H9 (cell line): ENCODE measurements around the gene RBPJL. TPM values are rescaled to one million over a fixed set of nuclear protein-coding genes. Genes with fewer than 3 reads are reported as not detected.

Experiments used
- DNase-seq: peaks from one replicate; pipeline ENCODE4 v3.0.0-alpha.2; 2017
- H2AFZ ChIP-seq: one replicate; pipeline ENCODE4 v1.6.1; 2013; ENCODE audit warnings: mild to moderate bottlenecking, low read length, control low read depth, moderate library complexity
- H2AK5ac ChIP-seq: 2 replicates; pipeline ENCODE4 v1.6.1; 2013; ENCODE audit warnings: low read length, control low read depth, mixed read lengths; ENCODE audit not compliant: insufficient read length
- H2BK120ac ChIP-seq: one replicate; pipeline ENCODE4 v1.6.1; 2013; ENCODE audit warnings: low read depth, mild to moderate bottlenecking, low read length, control low read depth, inconsistent platforms; ENCODE audit not compliant: poor library complexity, severe bottlenecking
- H2BK12ac ChIP-seq: 2 replicates; pipeline ENCODE4 v1.6.1; 2013; ENCODE audit warnings: low read length, control low read depth, mixed read lengths, low read depth; ENCODE audit not compliant: insufficient read length
- H2BK15ac ChIP-seq: 2 replicates; pipeline ENCODE4 v1.6.1; 2013; ENCODE audit warnings: low read depth, low read length, control low read depth
- H2BK20ac ChIP-seq: one replicate; pipeline ENCODE4 v1.6.1; 2013; ENCODE audit warnings: low read depth, mild to moderate bottlenecking, low read length, control low read depth, inconsistent platforms; ENCODE audit not compliant: poor library complexity, severe bottlenecking
- H2BK5ac ChIP-seq: 2 replicates; pipeline ENCODE4 v1.6.1; 2013; ENCODE audit warnings: low read length, control low read depth, mixed read lengths; ENCODE audit not compliant: insufficient read length
- H3K14ac ChIP-seq: 2 replicates; pipeline ENCODE4 v1.6.1; 2013; ENCODE audit warnings: low read length, control low read depth; ENCODE audit not compliant: insufficient read depth
- H3K18ac ChIP-seq: 2 replicates; pipeline ENCODE4 v1.6.1; 2013; ENCODE audit warnings: low read depth, mild to moderate bottlenecking, mixed read lengths, low read length, control low read depth; ENCODE audit not compliant: insufficient read length
- H3K23ac ChIP-seq: 2 replicates; pipeline ENCODE4 v1.6.1; 2013; ENCODE audit warnings: low read length, control low read depth, mixed read lengths, low read depth; ENCODE audit not compliant: insufficient read length
- H3K23me2 ChIP-seq: 2 replicates; pipeline ENCODE4 v1.6.1; 2013; ENCODE audit warnings: low read depth, mild to moderate bottlenecking, mixed read lengths, low read length, control low read depth; ENCODE audit not compliant: insufficient read length, poor library complexity, severe bottlenecking
- H3K27ac ChIP-seq: 2 replicates; pipeline ENCODE4 v1.5.1; 2013; ENCODE audit warnings: low read length, control low read depth, mixed read lengths, low read depth; ENCODE audit not compliant: insufficient read length
- H3K27me3 ChIP-seq: 2 replicates; pipeline ENCODE4 v1.6.1; 2013; ENCODE audit warnings: low read length, control low read depth, inconsistent platforms; ENCODE audit not compliant: insufficient read depth
- H3K4ac ChIP-seq: 2 replicates; pipeline ENCODE4 v1.6.1; 2013; ENCODE audit warnings: low read depth, mild to moderate bottlenecking, control low read depth, inconsistent platforms, low read length, moderate library complexity
- H3K4me1 ChIP-seq: 2 replicates; pipeline ENCODE4 v1.6.1; 2013; ENCODE audit warnings: low read length, control low read depth, inconsistent platforms; ENCODE audit not compliant: insufficient read depth
- H3K4me2 ChIP-seq: 2 replicates; pipeline ENCODE4 v1.6.1; 2013; ENCODE audit warnings: low read length, control low read depth, mixed read lengths; ENCODE audit not compliant: insufficient read length, insufficient read depth
- H3K56ac ChIP-seq: 2 replicates; pipeline ENCODE4 v1.6.1; 2013; ENCODE audit warnings: low read depth, mild to moderate bottlenecking, mixed read lengths, low read length, control low read depth; ENCODE audit not compliant: insufficient read length
- H3K79me1 ChIP-seq: 2 replicates; pipeline ENCODE4 v1.6.1; 2013; ENCODE audit warnings: low read depth, mild to moderate bottlenecking, moderate library complexity, low read length, control low read depth, inconsistent platforms; ENCODE audit not compliant: insufficient read depth, poor library complexity, severe bottlenecking
- H3K79me2 ChIP-seq: 2 replicates; pipeline ENCODE4 v1.6.1; 2013; ENCODE audit warnings: low read length, control low read depth, inconsistent platforms; ENCODE audit not compliant: insufficient read depth
- H3K9ac ChIP-seq: 2 replicates; pipeline ENCODE4 v1.6.1; 2013; ENCODE audit warnings: low read length, control low read depth, mixed read lengths; ENCODE audit not compliant: insufficient read length; ENCODE audit errors: extremely low read depth
- H3K9me3 ChIP-seq: one replicate; pipeline ENCODE4 v1.6.1; 2013; ENCODE audit warnings: low read depth, low read length, inconsistent platforms; ENCODE audit not compliant: control insufficient read depth
- H3T11ph ChIP-seq: one replicate; pipeline ENCODE4 v1.6.1; 2013; ENCODE audit warnings: mild to moderate bottlenecking, low read length, control low read depth, inconsistent platforms
- H4K20me1 ChIP-seq: one replicate; pipeline ENCODE4 v1.6.1; 2013; ENCODE audit not compliant: control insufficient read depth, insufficient read length, insufficient read depth
- H4K5ac ChIP-seq: 2 replicates; pipeline ENCODE4 v1.6.1; 2013; ENCODE audit warnings: low read depth, mild to moderate bottlenecking, mixed read lengths, low read length, control low read depth; ENCODE audit not compliant: insufficient read length
- H4K8ac ChIP-seq: replicated peaks from 2 replicates; pipeline ENCODE4 v1.6.1; 2013; ENCODE audit warnings: low read length, control low read depth, mixed read lengths, low read depth; ENCODE audit not compliant: insufficient read length
- H4K91ac ChIP-seq: 2 replicates; pipeline ENCODE4 v1.6.1; 2013; ENCODE audit warnings: low read depth, mild to moderate bottlenecking, moderate library complexity, mixed read lengths, low read length, control low read depth; ENCODE audit not compliant: insufficient read length
- H3K27ac Mint-ChIP-seq, 3 experiments: 2 replicates in 2 of 3; 3 replicates in 1 of 3; pipeline ENCODE4 v1.8.0; 2020 to 2021; ENCODE audit warnings: mixed read lengths in 3 of 3, mild to moderate bottlenecking in 1 of 3, moderate library complexity in 1 of 3
- H3K27me3 Mint-ChIP-seq: 2 replicates; pipeline ENCODE4 v1.8.0; 2021; ENCODE audit warnings: low read depth, mild to moderate bottlenecking, moderate library complexity, mixed read lengths
- H3K36me3 Mint-ChIP-seq, 3 experiments: 2 replicates in 2 of 3; 3 replicates in 1 of 3; pipeline ENCODE4 v1.8.0; 2020 to 2021; ENCODE audit warnings: low read depth in 3 of 3, mixed read lengths in 3 of 3; ENCODE audit not compliant: insufficient read depth in 1 of 3
- H3K4me1 Mint-ChIP-seq, 2 experiments: 2 replicates each; pipeline ENCODE4 v1.8.0; 2020; ENCODE audit warnings: mixed read lengths in 2 of 2
- H3K4me3 Mint-ChIP-seq, 2 experiments: 2 replicates in 1 of 2; 3 replicates in 1 of 2; pipeline ENCODE4 v1.8.0; 2020 to 2021; ENCODE audit warnings: mild to moderate bottlenecking in 2 of 2, mixed read lengths in 2 of 2, moderate library complexity in 1 of 2
- H3K9me3 Mint-ChIP-seq, 2 experiments: 2 replicates in 1 of 2; 3 replicates in 1 of 2; pipeline ENCODE4 v1.8.0; 2020; ENCODE audit warnings: mild to moderate bottlenecking in 2 of 2, mixed read lengths in 2 of 2, moderate library complexity in 1 of 2
- CTCF ChIP-seq: fragments of 200-600 bp; sonication (generic); conservative IDR thresholded peaks from 3 replicates; pipeline ENCODE4 v1.8.0; 2021; ENCODE audit warnings: antibody characterized with exemption, mild to moderate bottlenecking
- WGBS: extraction: QIAGEN DNeasy Blood & Tissue Kit; methylation state at CpG from one replicate; pipeline ENCODE4 v1.1.7; 2013; ENCODE audit warnings: missing lambda C conversion rate, low lambda C conversion rate, mixed read lengths; ENCODE audit not compliant: insufficient read length; ENCODE audit errors: extremely low coverage; 5-methylcytosine and 5-hydroxymethylcytosine counted together
- total RNA-seq: library from RNA; stranded (reverse); gene quantifications from 2 replicates; pipeline ENCODE4 v1.2.1, GENCODE V29; 2021

RBPJL gene
- total RNA-seq, 1 experiment from 2014 or later: 0.28 TPM

- no peak for TF ChIP-seq CTCF
Observed at GRCh38 chr20:45279992-45280391, 26.6 kb upstream of the RBPJL start.

More at GRCh38 chr20:45279992-45280391, 26.6 kb upstream of the RBPJL start:
- Mint-ChIP-seq H3K36me3 (0 out of 7 replicates have a peak, but pooled peaks cover 0 to 2% (median 0%) of the 10 kb centered on the region in 3 experiments), H3K27me3 (peaks cover 6% of the 10 kb centered on the region), H3K27ac (no peak overlapping the region), H3K4me1 (no peaks in the 10 kb centered on the region), H3K9me3 (no peaks in the 10 kb centered on the region), H3K4me3 (no peak overlapping the region)
- H3K27me3 ChIP-seq: no peaks in the 10 kb centered on the region
- no peak overlapping the region for H3K23ac ChIP-seq
- no peak overlapping the region for H2BK120ac ChIP-seq
- no peak overlapping the region for H2BK15ac ChIP-seq
- H3K4me1 ChIP-seq: no peaks in the 10 kb centered on the region
- no CpG with 5 or more reads among the region's 1 CpG for WGBS
- H3K56ac ChIP-seq: no peak overlapping the region
- no peak overlapping the region for H2AFZ ChIP-seq
- H2BK20ac ChIP-seq: no peak overlapping the region
- no peak overlapping the region for H4K91ac ChIP-seq
- no peaks in the 10 kb centered on the region for H3K23me2 ChIP-seq
- no peak overlapping the region for H3K4ac ChIP-seq
- no peaks in the 10 kb centered on the region for H3K79me1 ChIP-seq
- no peaks in the 10 kb centered on the region for H3K79me2 ChIP-seq
- no peak overlapping the region for H3K18ac ChIP-seq
- H3T11ph ChIP-seq: no peak overlapping the region
- H4K8ac ChIP-seq: no peak overlapping the region
- H2BK5ac ChIP-seq: no peak overlapping the region
- no peak overlapping the region for H2AK5ac ChIP-seq
- H3K27ac ChIP-seq: no peak overlapping the region
- no peak overlapping the region for H3K4me2 ChIP-seq
- no peak overlapping the region for H3K14ac ChIP-seq
- H2BK12ac ChIP-seq: no peak overlapping the region
- H4K5ac ChIP-seq: no peak overlapping the region
- H3K9ac ChIP-seq: no peak overlapping the region
- no peaks in the 10 kb centered on the region for H4K20me1 ChIP-seq
- H3K9me3 ChIP-seq: no peaks in the 10 kb centered on the region
- no peak for DNase-seq
